ENCODE measurements around the gene HPSE2.

The HPSE2 gene

GRCh38 chr10:98481404-98481945 is 754.2 kb downstream of the HPSE2 start:
- no peak for DNase-seq

GRCh38 chr10:98478430-98479222 is 757.0 kb downstream of the HPSE2 start:
- DNase-seq, result no peak

- no peak for DNase-seq
These were observed 757.8 kb downstream of the HPSE2 start for GRCh38 chr10:98477861-98478260.

- DNase-seq, result no peak
These were observed 761.0 kb downstream of the HPSE2 start for GRCh38 chr10:98474628-98475027.

- DNase-seq, result no peak
These were observed 763.5 kb downstream of the HPSE2 start for GRCh38 chr10:98472196-98472595.

- no peak for DNase-seq
These were observed 764.8 kb downstream of the HPSE2 start for GRCh38 chr10:98470850-98471249.

GRCh38 chr10:98469001-98469931 is 766.4 kb downstream of the HPSE2 start:
- no peak for DNase-seq

- DNase-seq, result peak; percentile 27
These were observed 767.9 kb downstream of the HPSE2 start for GRCh38 chr10:98467506-98468318.

- no peak for DNase-seq
These were observed 768.7 kb downstream of the HPSE2 start for GRCh38 chr10:98466861-98467505.

GRCh38 chr10:98465866-98466265 is 769.8 kb downstream of the HPSE2 start:
- DNase-seq, result no peak

- DNase-seq, result no peak
These were observed 771.5 kb downstream of the HPSE2 start for GRCh38 chr10:98463976-98464754.

GRCh38 chr10:98463016-98463415 is 772.6 kb downstream of the HPSE2 start:
- no peak for DNase-seq

- no peak for DNase-seq
These were observed 774.2 kb downstream of the HPSE2 start for GRCh38 chr10:98461500-98461842.

- no peak for DNase-seq
These were observed 774.7 kb downstream of the HPSE2 start for GRCh38 chr10:98460837-98461499.

GRCh38 chr10:98458809-98459784 is 776.6 kb downstream of the HPSE2 start:
- DNase-seq, result no peak

GRCh38 chr10:98457721-98458120 is 777.9 kb downstream of the HPSE2 start:
- DNase-seq, result no peak

- DNase-seq, result no peak
These were observed 778.8 kb downstream of the HPSE2 start for GRCh38 chr10:98456686-98457482.

- DNase-seq, result no peak
These were observed 779.5 kb downstream of the HPSE2 start for GRCh38 chr10:98456043-98456570.

GRCh38 chr10:98453729-98454128 is 781.9 kb downstream of the HPSE2 start:
- DNase-seq, result no peak
